Renal cortical epithelial cell (primary cell): Measurements from ENCODE around the gene HBP1. TPM values are rescaled to one million over a fixed set of nuclear protein-coding genes. Genes with fewer than 3 reads are reported as not detected.
A peak's percentile ranks its signal among the peaks of the same experiment; 100 is the strongest.
"Not testable (repeated sequence)": the region's sequence is repeated elsewhere in the genome, so short reads cannot be mapped to it uniquely, and the experiment has no call there.

Source experiments
- DNase-seq: peaks from one replicate; pipeline ENCODE4 v3.0.0-alpha.2; 2011; ENCODE audit warnings: low read depth
- total RNA-seq: library from RNA; depleted of rRNA; stranded (reverse); fragments of >200 nt; gene quantifications from 2 replicates; pipeline ENCODE4 v1.2.3, GENCODE V29; 2014

Gene HBP1, protein sequence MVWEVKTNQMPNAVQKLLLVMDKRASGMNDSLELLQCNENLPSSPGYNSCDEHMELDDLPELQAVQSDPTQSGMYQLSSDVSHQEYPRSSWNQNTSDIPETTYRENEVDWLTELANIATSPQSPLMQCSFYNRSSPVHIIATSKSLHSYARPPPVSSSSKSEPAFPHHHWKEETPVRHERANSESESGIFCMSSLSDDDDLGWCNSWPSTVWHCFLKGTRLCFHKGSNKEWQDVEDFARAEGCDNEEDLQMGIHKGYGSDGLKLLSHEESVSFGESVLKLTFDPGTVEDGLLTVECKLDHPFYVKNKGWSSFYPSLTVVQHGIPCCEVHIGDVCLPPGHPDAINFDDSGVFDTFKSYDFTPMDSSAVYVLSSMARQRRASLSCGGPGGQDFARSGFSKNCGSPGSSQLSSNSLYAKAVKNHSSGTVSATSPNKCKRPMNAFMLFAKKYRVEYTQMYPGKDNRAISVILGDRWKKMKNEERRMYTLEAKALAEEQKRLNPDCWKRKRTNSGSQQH
- total RNA-seq, result 109 and 139 TPM in 2 replicates

DNA sequence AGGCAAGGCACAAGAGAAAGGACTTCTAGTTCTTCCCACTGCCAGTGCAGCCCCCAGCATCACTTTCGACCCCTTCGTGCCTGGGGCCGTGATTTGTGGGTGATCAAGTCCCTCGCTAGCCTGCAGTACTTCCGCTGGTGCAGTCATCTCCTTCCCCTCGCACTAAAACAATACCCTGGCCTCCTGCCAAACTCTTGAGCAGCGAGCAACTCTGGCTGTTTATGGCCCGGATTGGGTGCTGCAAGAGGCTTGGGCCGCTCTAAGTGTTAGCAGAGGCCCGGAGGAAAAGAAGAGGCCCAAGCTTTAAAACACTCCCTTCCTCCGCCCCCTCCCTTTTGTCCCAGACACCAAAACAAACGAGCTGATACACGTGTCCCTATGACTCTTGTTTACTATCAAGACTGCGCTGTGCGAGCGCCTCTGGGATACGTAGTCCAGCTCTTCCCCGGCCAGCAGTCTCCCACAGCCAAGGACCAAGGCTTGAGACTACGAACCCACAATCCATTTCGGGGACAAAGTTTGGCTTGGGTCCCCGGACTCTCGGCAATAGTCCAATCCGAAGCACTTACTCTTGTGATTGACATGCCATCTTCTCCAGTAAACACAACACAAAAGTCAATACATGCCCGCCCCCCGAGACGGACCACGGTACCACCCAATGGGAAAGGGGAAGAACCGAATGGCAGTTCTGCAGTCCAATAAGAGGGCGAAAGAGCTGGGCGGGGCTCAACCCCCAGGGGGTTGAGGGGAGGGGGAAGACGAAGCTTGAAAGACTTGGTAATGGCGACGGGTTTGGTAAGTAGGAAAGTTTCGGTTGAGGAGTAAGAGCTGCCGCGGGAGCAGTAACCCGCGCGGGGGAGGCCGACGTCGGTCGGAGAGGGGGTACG, at the start of gene HBP1:
TSS of gene HBP1 (plus strand) at position 771 of the 887 bp plus-strand sequence. CDS start 10,891 bp downstream, outside the sequence.
- peak; percentile 100 for DNase-seq

DNA sequence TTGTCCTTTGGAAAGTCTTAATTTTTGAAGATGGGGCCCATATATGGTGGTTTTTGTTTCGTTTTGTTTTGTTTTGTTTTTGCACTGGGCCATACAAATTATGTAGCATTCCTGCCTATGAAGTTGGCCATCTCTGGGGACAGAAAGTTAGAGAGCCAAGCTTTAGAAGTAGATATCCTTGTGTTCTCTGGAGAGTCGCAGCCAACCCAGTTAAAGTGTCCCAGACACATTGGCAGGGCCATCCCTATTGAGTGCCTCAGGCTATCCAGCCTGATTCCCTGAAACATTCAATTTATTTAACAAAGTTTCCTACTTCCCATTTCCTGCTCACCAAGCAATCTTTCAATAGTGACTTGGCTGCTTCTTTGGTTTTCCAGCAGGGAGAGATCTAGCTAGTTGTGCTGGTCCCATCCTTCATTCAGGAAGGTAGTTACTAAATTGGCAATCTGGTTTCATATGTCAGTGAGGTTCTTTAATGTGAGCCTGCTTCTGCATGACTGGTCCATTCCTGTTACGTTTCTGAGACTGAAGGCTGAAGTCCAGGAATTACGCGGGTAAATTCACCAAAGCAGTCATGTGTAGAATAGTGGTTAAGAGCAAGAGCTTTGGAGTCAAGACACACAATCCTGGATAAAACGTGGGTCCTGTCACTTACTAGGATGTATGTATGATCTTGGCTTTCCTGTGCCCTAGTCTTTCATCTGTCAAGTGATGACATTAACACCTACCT, 49.3 kb upstream of the HBP1 start:
- peak; percentile 77 for DNase-seq

DNA sequence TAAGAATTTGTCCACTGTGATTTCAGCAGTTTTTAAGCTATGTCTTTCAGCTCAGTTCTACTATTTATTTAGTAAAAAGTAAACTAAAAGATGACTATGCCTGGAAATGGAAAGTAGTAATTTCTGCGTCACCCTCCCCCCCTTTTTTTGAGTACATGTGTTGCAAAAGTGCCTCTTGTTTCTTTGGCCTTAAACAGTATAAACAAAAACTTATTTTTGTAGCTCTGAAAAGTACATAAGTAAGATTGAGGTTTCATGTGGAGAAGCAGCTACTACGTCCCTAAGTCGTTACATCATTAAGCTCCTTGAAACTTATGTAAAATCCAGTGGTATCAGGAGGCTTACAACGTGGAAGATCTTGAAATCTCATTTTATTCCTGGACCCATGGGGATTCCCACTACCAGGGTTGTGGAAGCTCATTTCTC, 46.3 kb upstream of the HBP1 start:
- no peak for DNase-seq

DNA sequence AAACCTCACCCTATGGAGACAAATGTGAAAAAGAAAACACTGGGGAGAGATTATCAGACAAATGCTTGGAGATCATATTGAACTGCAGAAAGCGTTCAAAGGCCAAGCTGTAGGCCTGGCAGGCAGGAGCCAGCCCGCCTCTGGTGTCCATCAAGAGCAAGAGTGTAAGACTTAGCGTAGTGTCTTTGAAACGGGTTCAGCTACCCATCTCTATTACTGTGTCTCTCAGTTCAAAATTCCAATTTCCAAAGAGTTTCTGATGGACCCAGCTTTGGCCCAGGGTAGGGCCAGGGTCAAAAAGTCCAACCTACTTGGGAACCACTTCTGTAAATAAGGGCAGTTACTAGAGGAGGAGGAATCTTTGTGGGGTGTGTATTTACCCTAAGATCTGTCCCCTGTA, 45.4 kb upstream of the HBP1 start:
- DNase-seq, result no peak

DNA sequence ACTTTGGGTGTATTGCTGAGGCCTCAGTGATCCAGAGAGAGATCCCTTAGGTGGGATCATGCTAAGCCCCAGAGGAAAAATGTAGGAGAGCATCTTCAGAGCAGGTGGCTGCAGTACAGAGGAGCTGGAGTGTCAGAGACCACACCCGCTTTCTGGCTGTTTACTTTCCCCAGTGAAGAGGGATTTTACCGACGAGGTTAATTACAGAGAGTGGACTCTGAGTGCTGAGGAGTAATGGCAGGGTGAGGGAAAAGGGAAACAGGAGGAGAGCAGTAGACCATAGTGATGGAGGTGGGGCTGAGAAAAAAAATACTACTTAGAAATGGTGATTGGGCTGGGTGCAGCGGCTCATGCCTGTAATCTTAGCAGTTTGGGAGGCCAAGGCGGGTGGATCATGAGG, 43.3 kb upstream of the HBP1 start:
- no peak for DNase-seq

DNA sequence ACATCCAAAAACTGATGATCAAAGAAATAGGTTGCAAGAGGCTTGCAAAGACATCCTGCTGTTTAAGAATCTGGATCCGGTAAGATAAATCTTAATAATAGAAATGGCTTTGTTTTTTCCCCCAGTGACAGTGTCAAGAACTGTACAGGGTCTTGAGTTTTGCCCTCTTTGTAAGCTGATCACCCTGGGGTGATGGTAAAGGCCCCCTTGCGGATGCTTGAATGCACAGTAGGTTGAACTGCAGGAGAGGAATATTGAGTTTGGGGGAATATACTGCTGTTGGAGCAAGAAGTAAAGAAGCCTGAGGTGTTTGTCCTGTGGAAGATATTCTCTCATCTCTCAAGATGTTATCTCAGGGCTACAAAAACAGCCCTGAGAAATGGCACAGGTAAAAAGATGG, 40.6 kb upstream of the HBP1 start:
- no peak for DNase-seq

DNA sequence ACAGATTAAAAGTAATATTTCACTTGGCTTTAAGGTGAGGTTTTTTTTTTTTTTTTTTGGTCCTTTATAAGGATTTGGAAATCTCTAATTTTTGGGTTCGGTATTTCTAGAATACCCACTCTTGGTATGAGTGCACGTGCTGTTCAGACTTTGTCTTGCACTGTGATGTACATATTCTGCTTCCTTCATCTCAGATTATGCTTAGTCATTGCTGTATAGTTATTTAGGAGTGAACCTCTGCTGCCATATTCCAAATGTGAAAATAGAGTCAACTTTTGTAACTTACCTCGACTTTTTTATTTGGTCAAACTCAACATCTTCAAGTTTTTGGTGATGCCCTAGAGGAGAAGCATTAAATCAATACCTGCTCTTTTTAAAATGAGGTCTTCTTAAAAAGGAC, 40.1 kb upstream of the HBP1 start:
- no peak for DNase-seq

DNA sequence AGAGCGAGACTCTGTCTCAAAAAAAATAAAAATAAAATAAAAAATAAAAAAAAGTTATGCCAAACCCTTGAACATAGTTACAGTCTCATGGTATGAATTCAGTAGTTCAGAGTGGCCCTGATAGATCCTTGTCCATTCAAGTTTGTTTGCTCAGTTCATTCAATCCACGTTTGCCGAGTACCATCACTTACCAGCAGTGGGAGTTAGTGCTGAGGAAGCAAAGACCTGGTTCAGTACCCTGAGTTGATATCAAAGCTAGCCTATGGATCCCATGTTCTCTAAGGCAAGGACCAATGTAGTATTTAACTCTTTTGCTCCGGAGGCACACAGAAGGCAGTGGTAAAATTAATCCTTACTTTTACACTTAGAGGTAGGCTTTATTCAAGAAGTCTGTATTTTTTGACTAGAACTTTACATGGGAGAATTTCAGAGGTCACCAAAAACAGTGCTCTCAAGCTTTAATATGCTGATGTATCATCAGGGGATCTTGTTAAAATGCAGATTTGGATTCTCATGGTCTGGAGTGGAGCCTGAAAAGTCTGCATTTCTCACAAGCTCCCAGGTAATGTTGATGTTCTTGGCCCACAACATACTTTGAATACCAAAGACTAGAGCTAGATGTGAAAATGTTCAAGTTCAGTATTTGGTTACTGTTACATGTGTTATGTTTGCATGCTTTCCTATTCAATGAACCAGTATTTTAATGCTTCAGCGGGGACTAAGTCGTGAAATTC, 38.1 kb upstream of the HBP1 start:
- peak; percentile 7 for DNase-seq

DNA sequence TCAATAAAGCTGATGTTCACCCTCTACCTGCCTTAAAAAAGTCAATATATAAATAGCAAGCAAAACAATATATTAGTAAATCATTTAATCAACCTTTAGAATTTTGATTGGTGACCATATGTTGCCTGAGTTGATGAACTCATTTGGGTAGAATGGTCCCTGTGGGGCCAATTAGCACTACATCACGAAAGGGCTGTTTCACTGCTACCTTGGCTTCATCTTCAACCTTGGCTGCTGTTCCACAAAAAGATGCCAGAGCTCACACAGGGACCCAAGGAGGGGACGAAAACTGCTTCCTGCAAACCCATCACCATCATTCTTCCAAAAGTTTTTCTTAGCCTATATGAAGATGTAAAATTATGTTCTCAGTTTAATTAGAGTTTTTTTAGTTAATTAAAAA, 35.4 kb upstream of the HBP1 start:
- no peak for DNase-seq

DNA sequence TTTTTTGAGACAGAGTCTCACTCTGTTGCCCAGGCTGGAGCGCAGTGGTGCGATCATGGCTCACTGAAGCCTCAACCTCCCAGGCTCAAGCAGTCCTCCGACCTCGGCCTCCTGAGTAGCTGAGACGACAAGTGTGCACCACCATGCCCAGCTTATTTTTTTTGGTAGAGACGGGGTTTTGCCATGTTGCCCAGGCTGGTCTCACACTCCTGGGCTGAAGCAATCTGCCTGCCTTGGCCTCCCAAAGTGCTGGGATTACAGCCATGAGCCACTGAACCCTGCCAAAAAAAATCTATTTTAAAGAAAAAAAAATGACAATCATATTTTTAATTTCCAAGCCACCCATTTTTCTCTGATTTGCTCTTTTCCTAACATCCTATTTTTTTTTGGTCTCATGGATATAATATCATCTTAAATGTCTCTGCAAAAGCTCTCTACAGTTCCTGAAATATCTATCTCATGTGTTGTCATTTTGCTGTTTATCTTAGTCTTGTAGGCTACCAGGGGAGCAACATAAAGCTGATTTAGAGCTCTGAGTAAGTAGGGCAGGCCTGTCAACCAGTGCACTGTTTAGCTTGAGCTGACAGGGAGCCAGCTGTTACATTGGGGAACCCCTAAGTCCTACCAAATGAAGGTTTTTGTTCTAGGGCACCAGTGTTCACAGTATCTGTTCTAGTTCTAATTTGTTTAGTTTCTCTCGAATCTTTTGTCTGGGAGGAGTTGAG, 29.9 kb upstream of the HBP1 start:
- DNase-seq, result no peak

DNA sequence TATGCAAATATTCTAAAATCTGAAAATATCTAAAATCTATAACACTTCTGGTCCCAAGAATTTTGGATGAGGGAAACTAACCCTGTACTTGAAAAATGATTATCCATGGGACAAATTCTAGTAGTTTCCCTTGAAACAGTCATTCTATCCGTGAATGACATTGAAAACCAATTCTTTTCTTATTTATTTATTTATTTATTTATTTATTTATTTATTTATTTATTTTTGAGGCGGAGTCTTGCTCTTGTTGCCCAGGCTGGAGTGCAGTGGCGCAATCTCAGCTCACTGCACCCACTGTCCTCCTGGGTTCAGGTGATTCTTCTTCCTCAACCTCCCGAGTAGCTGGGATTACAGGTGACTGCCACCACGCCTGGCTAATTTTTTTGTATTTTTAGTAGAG, 24.9 kb upstream of the HBP1 start:
- DNase-seq, result not testable (repeated sequence)

DNA sequence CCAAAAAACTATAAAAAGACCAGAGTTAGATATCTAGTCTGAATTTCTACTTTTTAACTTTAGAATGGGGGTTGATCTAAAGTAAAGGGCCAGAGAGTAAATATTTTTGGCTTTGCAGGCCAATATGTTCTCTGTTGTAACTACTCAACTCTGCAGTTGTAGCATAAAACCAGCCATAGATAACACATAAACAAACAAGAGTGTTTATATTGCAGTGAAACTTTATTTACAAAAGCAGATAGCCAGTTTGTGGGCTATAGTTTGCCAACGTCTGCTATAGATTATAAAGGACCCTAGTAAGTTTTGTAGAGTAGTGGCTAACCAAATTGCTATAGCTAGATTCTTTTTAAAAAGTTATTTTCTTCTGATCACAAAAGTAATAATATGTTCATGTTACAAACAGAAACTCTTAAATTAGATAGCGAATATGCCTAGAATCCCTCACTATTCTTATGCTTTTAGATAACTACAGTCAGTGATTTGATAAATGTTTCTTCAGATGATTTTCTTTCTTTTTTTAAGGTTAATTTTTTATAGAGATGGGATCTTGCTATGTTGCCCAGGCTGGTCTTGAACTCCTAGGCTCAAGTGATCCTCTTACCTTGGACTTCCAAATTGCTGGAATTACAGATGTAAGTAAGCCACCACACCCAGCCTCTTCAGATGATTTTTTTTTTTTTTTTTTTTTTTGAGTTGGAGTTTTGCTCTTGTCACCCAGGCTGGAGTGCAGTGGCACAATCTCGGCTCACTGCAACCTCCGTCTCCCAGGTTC, 23.6 kb upstream of the HBP1 start:
- no peak for DNase-seq

DNA sequence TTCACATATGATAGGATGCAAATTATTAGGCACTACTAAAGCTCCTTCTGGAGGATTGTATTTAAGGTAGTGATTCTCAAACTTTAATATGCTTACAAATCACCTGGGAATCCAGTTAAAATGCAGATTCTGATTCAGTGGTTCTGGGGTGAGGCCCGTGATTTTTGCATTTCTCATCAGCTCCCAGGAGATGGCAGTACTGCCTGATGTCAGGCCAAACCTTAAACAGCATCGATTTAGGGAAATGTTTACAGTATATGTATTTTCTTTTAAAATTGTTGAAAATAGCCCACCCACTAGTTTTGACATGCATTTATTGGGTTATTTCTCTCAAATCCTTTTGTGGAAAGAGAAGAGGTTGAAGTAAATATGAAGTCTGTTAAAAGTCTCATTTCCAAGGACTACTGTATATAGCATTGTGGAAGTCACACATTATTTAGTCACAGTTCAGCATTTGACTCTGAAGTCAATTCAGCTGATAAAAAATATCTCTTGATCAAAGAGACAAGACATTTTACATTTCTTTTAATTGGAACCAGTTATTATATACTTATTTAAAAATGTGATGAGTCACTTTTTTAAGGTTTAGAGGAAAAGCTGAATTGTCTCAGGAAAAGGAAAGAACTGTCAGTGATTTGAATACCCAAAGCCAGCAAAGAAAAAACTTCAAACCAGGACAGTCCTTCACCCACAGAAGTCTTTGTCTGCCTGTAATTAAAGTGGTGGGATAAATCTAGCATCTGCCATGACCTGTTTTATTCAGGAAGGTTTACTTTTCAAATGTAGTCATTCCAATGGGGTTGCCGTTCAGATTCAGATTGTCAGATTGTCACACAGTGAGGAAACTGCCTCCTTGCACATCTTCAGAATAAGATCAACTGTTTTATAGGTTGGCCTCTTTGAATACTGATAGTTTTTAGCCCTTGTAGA, 21.1 kb upstream of the HBP1 start:
- DNase-seq, result peak; percentile 37

DNA sequence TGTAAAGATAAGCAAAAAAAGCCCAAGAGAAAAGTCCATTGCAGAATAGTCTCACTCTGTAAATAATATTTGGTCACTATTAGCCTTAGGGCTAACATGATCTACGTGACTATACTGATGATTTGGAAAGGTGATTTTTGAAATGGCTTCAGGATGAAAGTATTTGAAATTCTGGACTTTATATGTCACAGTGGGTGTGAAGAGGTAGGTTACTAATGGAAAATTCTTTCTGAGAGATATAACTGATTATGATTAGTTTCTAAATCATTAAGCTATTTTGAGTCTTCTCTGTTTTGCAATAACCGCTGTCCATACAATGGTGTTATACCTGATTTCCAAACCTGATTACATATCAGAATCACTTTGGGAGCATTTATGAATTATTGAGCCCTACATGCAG, 20.1 kb upstream of the HBP1 start:
- no peak for DNase-seq

DNA sequence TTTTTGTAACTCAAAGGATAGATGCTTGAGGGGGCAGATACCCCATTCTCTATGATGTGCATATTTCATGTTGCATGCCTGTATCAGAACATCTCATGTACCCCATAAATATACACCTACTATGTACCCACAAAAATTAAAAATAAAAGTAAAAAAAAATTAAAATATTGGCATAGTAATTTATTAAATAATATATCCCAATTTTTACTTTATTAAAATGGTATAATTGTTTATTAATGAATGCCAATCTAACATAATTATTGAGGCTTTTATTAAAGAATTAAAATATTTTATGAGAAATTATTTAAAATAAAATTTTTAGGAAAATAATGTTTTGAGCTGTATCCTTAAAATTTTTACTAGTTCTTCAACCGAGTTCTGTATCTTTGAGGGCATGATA, 18.9 kb upstream of the HBP1 start:
- no peak for DNase-seq

DNA sequence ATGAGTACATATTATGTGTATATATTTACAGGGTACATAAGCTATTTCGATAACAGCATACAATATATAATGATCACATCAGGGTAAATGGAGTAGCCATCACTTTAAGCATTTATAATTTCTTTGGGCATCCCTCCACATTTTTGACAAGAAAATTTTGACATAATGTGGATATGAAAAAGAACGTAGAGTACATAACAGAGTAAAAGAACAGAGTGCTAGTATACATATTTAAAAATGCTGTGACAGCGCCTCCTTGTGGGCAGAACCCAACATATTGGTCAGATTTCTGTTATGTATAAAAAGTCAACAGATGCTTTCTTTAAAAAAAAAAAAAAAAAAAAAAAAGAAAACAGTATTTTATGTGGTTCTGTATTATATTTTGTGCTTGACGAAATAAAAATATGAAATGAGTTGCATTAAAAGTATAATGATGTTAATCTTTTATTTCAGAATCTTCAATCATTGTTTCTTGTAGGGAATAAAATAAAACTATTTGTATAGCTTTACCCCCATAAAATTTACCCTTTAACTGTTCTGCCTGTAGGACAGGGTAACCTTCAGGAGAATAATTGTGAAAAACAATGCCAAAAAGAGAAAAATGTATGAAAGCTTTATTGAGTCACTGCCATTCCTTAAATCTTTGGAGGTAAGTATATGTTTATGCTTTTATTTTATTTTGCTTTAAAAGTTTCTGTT, 18.3 kb upstream of the HBP1 start:
- peak; percentile 45 for DNase-seq

DNA sequence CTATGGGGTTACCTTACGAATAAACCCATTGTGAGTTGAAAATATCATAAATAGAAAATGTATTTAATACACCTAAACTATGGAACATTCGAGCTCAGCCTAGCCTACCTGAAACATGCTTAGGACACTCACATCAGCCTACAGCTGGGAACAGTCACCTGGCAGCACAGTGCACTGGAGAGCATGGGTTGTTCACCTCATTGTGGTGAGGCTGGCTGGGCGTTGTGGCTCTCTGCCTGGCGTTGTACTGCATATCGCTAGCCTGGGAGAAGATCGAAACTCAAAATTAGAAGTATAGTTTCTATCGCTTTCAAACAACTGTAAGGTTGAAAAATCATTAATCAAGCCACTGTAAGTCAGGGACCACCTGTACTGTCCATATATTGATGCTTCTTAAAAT, 17.3 kb upstream of the HBP1 start:
- no peak for DNase-seq

DNA sequence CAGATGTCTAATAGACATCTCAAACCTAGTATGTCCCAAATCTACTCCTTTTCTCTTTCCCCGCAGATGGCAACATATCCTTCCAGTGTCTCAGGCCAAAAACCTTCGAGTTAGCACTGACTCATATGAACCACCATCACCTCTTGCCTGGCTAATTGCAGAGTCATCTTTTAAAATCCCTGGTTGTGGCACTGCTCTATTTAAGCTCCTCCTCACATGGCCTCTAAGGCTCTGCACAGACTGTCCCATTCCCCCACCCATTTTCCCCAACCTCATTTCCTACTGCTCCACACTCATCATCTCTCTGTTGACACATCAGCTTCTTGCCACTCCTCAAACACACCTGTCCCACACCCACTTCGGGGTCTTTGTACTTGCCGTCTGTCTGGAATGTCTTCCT, 16.8 kb upstream of the HBP1 start:
- DNase-seq, result peak; percentile 75
